WERI-Rb-1 (cell line): Measurements from ENCODE around the gene ZNF418.
"Not testable (repeated sequence)": the region's sequence is repeated elsewhere in the genome, so short reads cannot be mapped to it uniquely, and the experiment has no call there.

Source experiments
- DNase-seq: peaks from one replicate; pipeline ENCODE4 v3.0.0-alpha.2; 2020
- H3K27ac ChIP-seq: fragments of 250-450 bp; sonication (Bioruptor Pico); 2 replicates; pipeline ENCODE4 v1.5.1; 2020; ENCODE audit warnings: mild to moderate bottlenecking, moderate library complexity
- H3K27me3 ChIP-seq: fragments of 250-450 bp; sonication (Bioruptor Pico); 2 replicates; pipeline ENCODE4 v1.5.1; 2021; ENCODE audit warnings: mild to moderate bottlenecking, low read depth, moderate library complexity; ENCODE audit not compliant: insufficient read depth, severe bottlenecking
- H3K36me3 ChIP-seq: fragments of 250-450 bp; sonication (Bioruptor Pico); 2 replicates; pipeline ENCODE4 v1.5.1; 2020; ENCODE audit warnings: mild to moderate bottlenecking, moderate library complexity
- H3K4me3 ChIP-seq: 2 replicates; pipeline ENCODE4 v1.5.1; 2011; ENCODE audit warnings: low read depth, mild to moderate bottlenecking, control low read depth, low read length
- H3K9me3 ChIP-seq: fragments of 250-450 bp; sonication (Bioruptor Pico); 2 replicates; pipeline ENCODE4 v1.5.1; 2021; ENCODE audit warnings: mild to moderate bottlenecking, moderate library complexity; ENCODE audit not compliant: severe bottlenecking
- TF ChIP-seq, protein P1 (sequence below): IDR thresholded peaks from 2 replicates; pipeline ENCODE4 v1.5.1; 2011; ENCODE audit warnings: low read depth, mild to moderate bottlenecking, control low read depth, inconsistent platforms, low read length

The ZNF418 gene

GRCh38 chr19:57888107-57888559 lies 47.1 kb downstream of the ZNF418 start:
- TF ChIP-seq, protein P1, sequence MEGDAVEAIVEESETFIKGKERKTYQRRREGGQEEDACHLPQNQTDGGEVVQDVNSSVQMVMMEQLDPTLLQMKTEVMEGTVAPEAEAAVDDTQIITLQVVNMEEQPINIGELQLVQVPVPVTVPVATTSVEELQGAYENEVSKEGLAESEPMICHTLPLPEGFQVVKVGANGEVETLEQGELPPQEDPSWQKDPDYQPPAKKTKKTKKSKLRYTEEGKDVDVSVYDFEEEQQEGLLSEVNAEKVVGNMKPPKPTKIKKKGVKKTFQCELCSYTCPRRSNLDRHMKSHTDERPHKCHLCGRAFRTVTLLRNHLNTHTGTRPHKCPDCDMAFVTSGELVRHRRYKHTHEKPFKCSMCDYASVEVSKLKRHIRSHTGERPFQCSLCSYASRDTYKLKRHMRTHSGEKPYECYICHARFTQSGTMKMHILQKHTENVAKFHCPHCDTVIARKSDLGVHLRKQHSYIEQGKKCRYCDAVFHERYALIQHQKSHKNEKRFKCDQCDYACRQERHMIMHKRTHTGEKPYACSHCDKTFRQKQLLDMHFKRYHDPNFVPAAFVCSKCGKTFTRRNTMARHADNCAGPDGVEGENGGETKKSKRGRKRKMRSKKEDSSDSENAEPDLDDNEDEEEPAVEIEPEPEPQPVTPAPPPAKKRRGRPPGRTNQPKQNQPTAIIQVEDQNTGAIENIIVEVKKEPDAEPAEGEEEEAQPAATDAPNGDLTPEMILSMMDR = no peak
- Histone ChIP-seq H3K36me3 (peaks cover 31% of the 10 kb centered on the region), H3K27me3 (no peaks in the 10 kb centered on the region), H3K9me3 (peaks cover 4% of the 10 kb centered on the region), H3K4me3 (peak overlapping the region; percentile 99), H3K27ac (peak overlapping the region; percentile 88)
- DNase-seq = no peak

- Histone ChIP-seq H3K27me3 (no peaks in the 10 kb centered on the region), H3K27ac (peak overlapping the region; percentile 16), H3K9me3 (peaks cover 4% of the 10 kb centered on the region), H3K36me3 (peaks cover 36% of the 10 kb centered on the region), H3K4me3 (peak overlapping the region; percentile 99)
- peak; percentile 40 for DNase-seq
- TF ChIP-seq, protein P1 = no peak
These were observed 47.8 kb downstream of the ZNF418 start for GRCh38 chr19:57887195-57887941.

- DNase-seq = no peak
- H3K4me3 ChIP-seq = no peak overlapping the region
- no peaks in the 10 kb centered on the region for H3K27me3 ChIP-seq
- peaks cover 4% of the 10 kb centered on the region for H3K9me3 ChIP-seq
- peaks cover 36% of the 10 kb centered on the region for H3K36me3 ChIP-seq
- H3K27ac ChIP-seq = no peak overlapping the region
- TF ChIP-seq, protein P1 = no peak
These were observed 49.2 kb downstream of the ZNF418 start for GRCh38 chr19:57886046-57886445.

- H3K9me3 ChIP-seq, H3K27me3 ChIP-seq, H3K27ac ChIP-seq, H3K4me3 ChIP-seq, DNase-seq: not testable (repeated sequence)
- peaks cover 70% of the 10 kb centered on the region for H3K36me3 ChIP-seq
These were observed 61.1 kb downstream of the ZNF418 start for GRCh38 chr19:57873883-57874799.

DNA sequence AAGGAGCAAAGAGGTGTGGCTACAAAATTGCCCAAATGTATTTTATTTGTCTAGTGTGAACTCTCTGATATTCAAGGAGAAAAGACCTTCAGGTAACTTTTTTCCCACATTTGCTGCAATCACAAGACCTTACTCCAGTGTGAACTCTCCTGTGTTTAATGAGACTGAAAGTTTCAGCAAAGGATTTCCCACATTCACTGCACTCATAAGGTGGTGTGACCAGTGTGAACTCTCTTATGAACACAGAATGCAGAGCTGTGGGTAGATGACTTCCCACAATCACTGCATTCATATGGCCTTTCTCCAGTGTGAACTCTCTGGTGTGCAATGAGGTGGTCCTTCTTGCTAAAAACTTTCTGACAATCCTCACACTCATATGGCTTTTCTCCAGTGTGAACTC lies 62.8 kb downstream of the ZNF418 start:
- Histone ChIP-seq H3K27me3 (no peaks in the 10 kb centered on the region), H3K9me3 (peaks cover 3% of the 10 kb centered on the region), H3K27ac (no peak overlapping the region), H3K4me3 (no peak overlapping the region), H3K36me3 (peaks cover 73% of the 10 kb centered on the region)
- no peak for DNase-seq
- TF ChIP-seq, protein P1 = no peak
